Activated CD4-positive, CD25-positive, alpha-beta regulatory T cell (primary cell): ENCODE measurements around the gene DNAJB11.

Experiments
- DNase-seq, 4 experiments: peaks; one replicate each; lab custom pipeline; 2025; lab: John Stamatoyannopoulos, UW

Gene DNAJB11

GRCh38 chr3:186596568-186597287, 26.2 kb downstream of the DNAJB11 start:
- no peak for DNase-seq

DNA sequence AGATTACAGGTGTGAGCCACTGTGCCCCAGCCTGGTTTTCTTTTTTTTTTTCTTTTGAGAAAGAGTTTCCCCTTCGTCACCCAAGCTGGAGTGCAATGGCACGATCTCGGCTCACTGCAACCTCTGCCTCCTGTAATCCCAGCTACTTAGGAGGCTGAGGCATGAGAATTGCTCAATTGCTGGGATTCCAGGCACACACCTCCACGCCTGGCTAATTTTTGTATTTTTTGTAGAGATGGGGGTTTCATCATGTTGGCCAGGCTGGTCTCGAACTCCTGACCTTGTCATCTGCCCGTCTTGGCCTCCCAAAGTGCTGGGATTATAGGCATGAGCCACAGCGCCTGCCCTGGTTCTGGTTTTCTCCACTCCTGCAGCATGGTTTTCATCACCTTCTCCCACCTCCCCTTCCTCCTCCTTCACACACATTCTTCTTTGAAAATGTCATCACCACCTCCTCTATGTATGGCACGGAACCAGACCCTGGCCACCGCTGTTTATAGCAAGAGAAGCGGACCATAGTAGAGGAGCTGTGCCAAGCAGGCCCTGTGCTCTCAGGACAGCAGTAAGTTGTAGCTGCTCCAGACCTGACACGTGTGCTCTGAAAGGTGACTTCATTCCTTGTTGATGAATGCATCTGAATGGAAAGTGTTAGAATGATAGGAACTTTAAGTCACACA, 27.7 kb downstream of the DNAJB11 start:
- no peak for DNase-seq

DNA sequence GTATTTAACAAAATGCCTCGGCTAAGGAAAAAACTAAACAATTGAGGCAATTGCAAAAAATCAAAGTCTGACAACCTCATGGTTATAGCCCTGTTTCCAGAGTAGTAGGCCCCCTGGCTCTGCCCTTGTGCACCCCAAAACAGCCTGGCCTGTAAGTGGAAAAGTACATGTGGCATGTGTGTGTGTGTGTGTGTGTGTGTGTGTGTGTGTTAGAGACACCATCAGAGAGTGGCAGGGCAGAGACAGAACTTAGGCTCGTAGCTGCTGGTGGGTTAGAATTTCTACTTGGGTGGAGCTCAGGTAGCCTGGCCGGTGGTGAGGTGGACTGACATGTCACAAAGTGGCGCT, 28.2 kb downstream of the DNAJB11 start:
- no peak for DNase-seq

- DNase-seq: no peak
Measured at GRCh38 chr3:186599142-186599784, 28.7 kb downstream of the DNAJB11 start.

DNA sequence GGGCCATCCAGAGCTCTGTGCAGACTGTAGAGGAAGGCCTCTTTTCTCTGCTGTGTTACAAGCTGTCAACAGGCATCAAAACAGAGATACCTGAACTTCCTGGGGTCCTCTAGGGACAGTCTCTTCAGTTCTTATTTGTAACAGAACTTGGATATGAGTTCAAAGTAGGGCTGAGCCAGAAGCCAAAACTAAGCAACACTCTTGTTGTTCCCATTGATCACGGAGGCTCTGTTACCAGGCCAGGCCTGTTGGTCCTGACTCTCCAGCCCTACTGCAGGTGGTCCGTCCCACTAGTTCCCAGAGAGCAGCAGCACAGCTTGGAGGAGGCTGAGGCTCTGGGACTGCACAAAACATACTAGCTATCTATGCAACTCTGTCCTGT, 29.3 kb downstream of the DNAJB11 start:
- no peak for DNase-seq

DNA sequence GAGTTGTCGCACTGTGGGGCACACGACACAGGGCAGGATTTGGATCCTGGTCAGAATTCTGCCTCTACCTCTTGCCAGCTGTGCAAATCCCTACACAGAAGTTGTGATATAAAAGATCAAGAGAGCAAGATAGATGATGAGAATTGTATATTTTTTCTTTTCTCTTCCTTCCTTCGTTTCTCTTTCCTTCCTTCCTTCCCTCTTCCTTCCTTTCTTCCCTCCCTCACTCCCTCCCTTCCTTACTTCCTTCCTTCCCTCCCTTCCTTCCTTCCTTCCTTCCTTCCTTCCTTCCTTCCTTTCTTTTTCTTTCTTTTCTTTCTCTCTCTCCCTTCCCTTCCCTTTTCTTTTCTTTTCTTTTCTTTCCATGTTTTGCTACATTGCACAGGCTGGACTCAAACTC, 30.4 kb downstream of the DNAJB11 start:
- DNase-seq: no peak

DNA sequence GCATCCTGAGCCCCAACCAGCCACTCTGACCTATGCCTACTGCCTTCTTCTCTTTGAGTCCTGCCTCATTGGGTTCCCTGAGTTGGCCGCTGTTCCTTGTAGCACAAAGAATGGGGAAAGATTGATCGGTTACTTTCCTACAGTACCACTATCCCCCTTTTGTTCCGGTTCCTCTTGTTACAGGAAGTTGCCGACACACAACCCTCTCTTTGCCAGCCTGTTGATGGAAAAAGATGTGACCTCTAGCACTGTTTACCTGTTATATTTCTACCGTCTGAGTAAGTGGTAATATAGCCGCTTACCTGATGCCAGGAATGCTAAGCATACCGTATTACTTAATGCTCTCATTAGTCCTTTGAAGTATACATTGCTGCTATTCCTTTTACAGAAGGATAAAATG, 32.6 kb downstream of the DNAJB11 start:
- no peak for DNase-seq

- DNase-seq: no peak
Measured at GRCh38 chr3:186605078-186605477, 34.6 kb downstream of the DNAJB11 start.

DNA sequence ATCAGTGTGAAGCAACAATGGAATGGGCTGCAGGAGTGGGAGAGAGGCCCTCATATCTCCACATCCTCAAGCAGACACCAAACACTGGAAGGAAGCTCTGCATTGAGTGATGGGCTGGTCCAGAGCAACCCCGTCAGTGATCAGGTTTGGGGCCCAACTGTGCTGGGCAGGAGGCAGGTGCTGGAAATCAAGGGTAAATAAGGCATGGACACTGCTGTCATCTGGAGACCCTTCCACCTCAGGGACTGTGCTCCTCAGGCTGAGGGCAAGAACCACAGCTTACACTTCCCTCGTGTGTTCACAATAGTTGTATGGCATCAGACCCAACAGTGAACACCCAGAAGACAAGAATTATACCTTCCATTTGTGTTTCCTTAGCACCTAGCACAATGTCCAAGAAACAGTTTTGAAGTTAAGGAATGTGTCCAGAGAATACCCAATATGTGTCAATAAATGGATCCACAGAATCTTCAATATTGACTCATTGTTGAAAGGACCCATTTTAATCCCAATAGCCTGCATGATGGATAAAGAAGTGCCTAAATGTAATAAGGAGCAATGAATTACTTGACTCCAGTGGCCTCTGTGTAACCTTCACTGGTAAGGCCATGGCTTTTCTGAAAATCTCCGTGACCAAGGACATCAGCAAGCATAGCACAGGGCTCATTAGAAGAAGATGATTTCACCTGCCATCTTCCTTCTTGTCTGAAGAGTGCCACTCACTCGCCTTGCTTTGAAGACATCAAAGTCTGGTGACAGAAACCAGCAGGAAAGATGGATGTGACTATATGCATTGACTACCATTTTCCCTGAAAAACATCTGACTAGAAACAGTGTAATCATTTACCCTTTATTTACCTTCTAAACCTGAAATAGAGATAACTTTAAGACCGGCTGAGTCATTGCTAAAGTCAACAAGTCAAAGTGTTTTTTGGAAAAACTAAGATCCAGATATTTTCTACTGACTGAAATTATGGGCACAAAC, 35.3 kb downstream of the DNAJB11 start:
- DNase-seq: no peak

DNA sequence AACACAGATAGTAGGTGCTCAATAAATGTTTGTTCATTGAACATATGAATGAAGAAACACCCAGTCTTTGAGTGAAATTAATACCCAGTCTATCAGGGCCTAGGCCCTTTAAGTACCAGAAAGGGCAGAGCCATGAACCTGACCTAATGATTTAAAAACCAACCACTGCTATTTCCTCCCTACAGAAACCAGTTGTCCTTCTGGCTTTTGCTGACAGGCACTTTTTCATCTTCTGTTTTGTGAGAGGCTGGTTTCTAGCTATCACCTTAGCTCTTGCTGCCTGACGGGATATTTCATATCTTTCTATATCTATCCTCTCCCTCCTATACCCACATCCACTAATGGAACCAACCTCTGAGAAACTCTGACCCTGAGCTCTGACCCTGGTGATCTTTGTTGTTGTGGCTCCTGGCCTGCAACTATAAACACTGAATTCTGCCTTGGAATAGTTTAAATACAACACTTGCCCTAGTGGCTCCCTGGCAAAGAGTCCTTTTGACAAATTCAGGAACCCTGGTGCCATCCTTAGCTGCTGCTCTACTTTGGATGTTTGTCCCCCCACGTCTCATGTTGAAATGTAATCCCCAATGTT, 38.2 kb downstream of the DNAJB11 start:
- DNase-seq: no peak

- no peak for DNase-seq
Measured at GRCh38 chr3:186609247-186609868, 38.8 kb downstream of the DNAJB11 start.

GRCh38 chr3:186612065-186612464, 41.5 kb downstream of the DNAJB11 start:
- no peak for DNase-seq

- no peak for DNase-seq
Measured at GRCh38 chr3:186612721-186613636, 42.5 kb downstream of the DNAJB11 start, which contains the start of gene AHSG. TSS of gene AHSG (plus strand) at chr3:186613060. CDS start at chr3:186613142, 82 bp downstream.

GRCh38 chr3:186613637-186614265, 43.2 kb downstream of the DNAJB11 start:
- DNase-seq: no peak

DNA sequence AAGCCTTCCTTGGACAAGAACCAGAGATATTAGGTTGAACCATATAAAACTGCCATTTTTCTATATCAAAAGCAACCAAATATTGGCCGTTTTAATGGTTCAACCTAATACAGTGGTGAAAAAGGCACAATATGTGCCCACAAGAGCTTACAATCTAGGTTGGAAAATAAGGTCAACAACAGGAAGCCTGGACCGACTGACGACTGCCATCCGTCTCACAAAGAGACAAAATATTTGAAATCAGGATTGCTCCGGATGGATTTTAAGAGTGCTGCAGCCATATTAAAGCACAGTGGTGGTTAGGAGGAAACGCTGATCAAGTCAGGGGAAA, 43.7 kb downstream of the DNAJB11 start:
- no peak for DNase-seq

- peak; percentile 37 to 63 (median 42) for DNase-seq
Measured at GRCh38 chr3:186614597-186615483, 44.3 kb downstream of the DNAJB11 start.

DNA sequence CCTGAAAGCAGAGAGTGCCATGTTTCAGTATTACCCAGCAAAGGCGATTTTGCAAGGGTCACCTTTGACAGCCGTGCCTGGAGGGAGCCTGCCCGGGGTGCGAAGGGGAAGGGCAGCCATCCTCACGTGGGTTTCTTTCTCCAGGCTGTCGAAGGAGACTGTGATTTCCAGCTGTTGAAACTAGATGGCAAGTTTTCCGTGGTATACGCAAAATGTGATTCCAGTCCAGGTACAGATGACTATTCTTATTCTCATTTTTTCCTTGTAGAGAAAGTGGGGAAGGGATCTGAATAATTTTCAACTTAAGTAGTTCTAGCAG, 45.7 kb downstream of the DNAJB11 start:
- DNase-seq: no peak

DNA sequence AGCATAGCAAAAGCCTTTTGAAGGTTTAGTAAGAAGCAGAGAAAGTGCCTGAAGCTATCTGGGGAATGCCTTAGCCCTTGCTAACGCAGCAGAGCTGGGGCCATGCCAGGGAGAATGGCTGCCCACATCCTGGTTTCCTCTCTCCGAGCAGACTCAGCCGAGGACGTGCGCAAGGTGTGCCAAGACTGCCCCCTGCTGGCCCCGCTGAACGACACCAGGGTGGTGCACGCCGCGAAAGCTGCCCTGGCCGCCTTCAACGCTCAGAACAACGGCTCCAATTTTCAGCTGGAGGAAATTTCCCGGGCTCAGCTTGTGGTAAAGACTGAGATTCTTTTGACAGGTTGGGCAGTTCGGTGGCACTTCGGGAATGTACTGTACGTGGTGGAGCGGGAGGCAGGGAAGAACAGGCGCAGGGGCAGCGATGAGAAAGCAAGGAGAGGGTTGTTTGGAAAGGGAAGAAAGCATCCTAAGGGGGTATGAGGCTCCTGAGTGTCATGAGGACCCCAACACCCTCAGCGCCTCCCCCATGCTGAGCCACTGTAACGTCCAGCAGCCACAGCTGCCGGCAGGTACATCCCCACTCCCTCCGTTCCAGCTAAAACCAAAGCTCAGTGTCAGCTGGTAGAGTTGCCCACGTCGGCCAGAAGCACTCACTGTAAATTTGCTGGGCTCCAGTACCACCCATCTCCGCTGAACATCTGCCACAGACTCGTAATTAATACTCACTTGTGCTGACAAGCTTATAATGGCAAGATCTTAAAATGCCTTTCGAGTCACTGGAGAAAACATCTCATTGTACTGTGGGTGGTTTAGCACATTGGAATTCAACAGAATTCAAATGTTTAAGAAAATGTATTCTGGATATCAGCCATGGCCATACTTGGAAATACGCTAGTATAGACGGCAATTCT, 46.8 kb downstream of the DNAJB11 start:
- DNase-seq: peak; percentile 58 to 73 (median 62)
